ENCODE results near the gene MFSD6. TPM values are rescaled to one million over a fixed set of nuclear protein-coding genes. Genes with fewer than 3 reads are reported as not detected.
"Not testable (repeated sequence)": the region's sequence is repeated elsewhere in the genome, so short reads cannot be mapped to it uniquely, and the experiment has no call there.

The MFSD6 gene
- total RNA-seq, 2 experiments from 2014 or later = 30.1 to 35.4 TPM

GRCh38 chr2:190466819-190467446 lies 58.8 kb downstream of the MFSD6 start:
- Mint-ChIP-seq H3K4me1 (peaks cover 57% of the 10 kb centered on the region), H3K9me3 (ENCODE audit: low read depth) (no peaks in the 10 kb centered on the region), H3K27ac (no peak overlapping the region), H3K36me3 (ENCODE audit: low read depth) (peaks cover 32% of the 10 kb centered on the region), H3K4me3 (no peak overlapping the region), H3K27me3 (no peaks in the 10 kb centered on the region)
- POLR2A ChIA-PET = interaction anchor here (0.7 kb wide), 1 partner anchor 426 kb away, joined by 3 read pairs; no protein-coding TSS in a partner anchor
- intact Hi-C loops (cut with DNase I, micrococcal nuclease) = no loop called here
- CTCF ChIA-PET = interaction anchor here (0.6 to 0.7 kb wide), 2 partner anchors 13 to 21 kb away, joined by 3 to 4 read pairs; no protein-coding TSS in a partner anchor
- DNase-seq (no peak), ATAC-seq (no peak)

GRCh38 chr2:190467575-190468083 lies 59.5 kb downstream of the MFSD6 start:
- POLR2A ChIA-PET = no interaction called here
- no peak for ATAC-seq
- no peak for DNase-seq
- no peak overlapping the region for H3K27ac Mint-ChIP-seq
- no peaks in the 10 kb centered on the region for H3K27me3 Mint-ChIP-seq
- no peaks in the 10 kb centered on the region for H3K9me3 Mint-ChIP-seq (ENCODE audit: low read depth)
- CTCF ChIA-PET = interaction anchor here (0.6 to 1.2 kb wide), 4 partner anchors 12 to 31 kb away, joined by 3 to 4 read pairs (median 4); no protein-coding TSS in a partner anchor
- H3K4me3 Mint-ChIP-seq = no peak overlapping the region
- intact Hi-C loops (cut with DNase I, micrococcal nuclease) = no loop called here
- peaks cover 38% of the 10 kb centered on the region for H3K36me3 Mint-ChIP-seq (ENCODE audit: low read depth)
- peaks cover 55% of the 10 kb centered on the region for H3K4me1 Mint-ChIP-seq

GRCh38 chr2:190468354-190468753 lies 60.2 kb downstream of the MFSD6 start:
- DNase-seq; H3K4me3 Mint-ChIP-seq; intact Hi-C loops (cut with DNase I, micrococcal nuclease); POLR2A ChIA-PET; H3K27me3 Mint-ChIP-seq; ATAC-seq; H3K9me3 Mint-ChIP-seq (ENCODE audit: low read depth): not testable (repeated sequence)
- Mint-ChIP-seq H3K36me3 (ENCODE audit: low read depth) (peaks cover 41% of the 10 kb centered on the region), H3K4me1 (peaks cover 52% of the 10 kb centered on the region), H3K27ac (peak overlapping the region; percentile 72)
- CTCF ChIA-PET = interaction anchor here (1.2 kb wide), 1 partner anchor 31 kb away, joined by 4 read pairs; no protein-coding TSS in a partner anchor

- H3K27me3 Mint-ChIP-seq = no peaks in the 10 kb centered on the region
- H3K4me1 Mint-ChIP-seq = peaks cover 51% of the 10 kb centered on the region
- H3K36me3 Mint-ChIP-seq (ENCODE audit: low read depth) = peaks cover 46% of the 10 kb centered on the region
- intact Hi-C loops (cut with DNase I, micrococcal nuclease) = no loop called here
- POLR2A ChIA-PET = no interaction called here
- CTCF ChIA-PET = interaction anchor here (1.2 kb wide), 1 partner anchor 32 kb away, joined by 4 read pairs; no protein-coding TSS in a partner anchor
- DNase-seq (no peak), ATAC-seq (no peak)
- H3K27ac Mint-ChIP-seq = no peak overlapping the region
- no peaks in the 10 kb centered on the region for H3K9me3 Mint-ChIP-seq (ENCODE audit: low read depth)
- no peak overlapping the region for H3K4me3 Mint-ChIP-seq
Observed at GRCh38 chr2:190468814-190469569, 60.8 kb downstream of the MFSD6 start.

- H3K27me3 Mint-ChIP-seq = no peaks in the 10 kb centered on the region
- peaks cover 43% of the 10 kb centered on the region for H3K4me1 Mint-ChIP-seq
- intact Hi-C loops (cut with DNase I, micrococcal nuclease) = no loop called here
- no peak overlapping the region for H3K4me3 Mint-ChIP-seq
- CTCF ChIA-PET = interaction anchor here (0.5 to 1.6 kb wide), 5 partner anchors 10 to 785 kb away, joined by 3 to 7 read pairs (median 3); no protein-coding TSS in a partner anchor
- DNase-seq (no peak), ATAC-seq (no peak)
- POLR2A ChIA-PET = no interaction called here
- no peaks in the 10 kb centered on the region for H3K9me3 Mint-ChIP-seq (ENCODE audit: low read depth)
- no peak overlapping the region for H3K27ac Mint-ChIP-seq
- peaks cover 46% of the 10 kb centered on the region for H3K36me3 Mint-ChIP-seq (ENCODE audit: low read depth)
Observed at GRCh38 chr2:190469771-190470170, 61.6 kb downstream of the MFSD6 start.

- Mint-ChIP-seq H3K9me3 (ENCODE audit: low read depth) (no peaks in the 10 kb centered on the region), H3K27me3 (no peaks in the 10 kb centered on the region), H3K4me1 (peaks cover 38% of the 10 kb centered on the region), H3K4me3 (no peak overlapping the region), H3K27ac (no peak overlapping the region), H3K36me3 (ENCODE audit: low read depth) (peaks cover 46% of the 10 kb centered on the region)
- ChIA-PET CTCF (interaction anchor here (0.5 to 1.6 kb wide), 5 partner anchors 9 to 785 kb away, joined by 3 to 7 read pairs (median 3); no protein-coding TSS in a partner anchor), POLR2A (no interaction called here)
- ATAC-seq (no peak), DNase-seq (no peak)
- intact Hi-C loops (cut with DNase I, micrococcal nuclease) = no loop called here
Observed at GRCh38 chr2:190470256-190470826, 62.2 kb downstream of the MFSD6 start.

- no peak overlapping the region for H3K4me3 Mint-ChIP-seq
- peaks cover 9% of the 10 kb centered on the region for H3K36me3 Mint-ChIP-seq (ENCODE audit: low read depth)
- H3K4me1 Mint-ChIP-seq = peaks cover 5% of the 10 kb centered on the region
- H3K9me3 Mint-ChIP-seq (ENCODE audit: low read depth) = no peaks in the 10 kb centered on the region
- DNase-seq (no peak), ATAC-seq (no peak)
- ChIA-PET CTCF (interaction anchor here (0.6 to 1.2 kb wide), 2 partner anchors 55 to 121 kb away, joined by 3 read pairs; no protein-coding TSS in a partner anchor), POLR2A (interaction anchor here (0.6 kb wide), 1 partner anchor 698 kb away, joined by 3 read pairs; no protein-coding TSS in a partner anchor)
- intact Hi-C loops (cut with DNase I, micrococcal nuclease) = no loop called here
- H3K27ac Mint-ChIP-seq = no peak overlapping the region
- no peaks in the 10 kb centered on the region for H3K27me3 Mint-ChIP-seq
Observed at GRCh38 chr2:190477661-190478454, 69.7 kb downstream of the MFSD6 start.

- Mint-ChIP-seq H3K27ac (no peak overlapping the region), H3K4me1 (peaks cover 5% of the 10 kb centered on the region), H3K36me3 (ENCODE audit: low read depth) (peaks cover 7% of the 10 kb centered on the region), H3K9me3 (ENCODE audit: low read depth) (no peaks in the 10 kb centered on the region), H3K4me3 (no peak overlapping the region), H3K27me3 (no peaks in the 10 kb centered on the region)
- intact Hi-C loops (cut with DNase I, micrococcal nuclease) = no loop called here
- ATAC-seq (no peak), DNase-seq (no peak)
- POLR2A ChIA-PET = no interaction called here
- CTCF ChIA-PET = interaction anchor here (1.2 kb wide), 1 partner anchor 54 kb away, joined by 3 read pairs; no protein-coding TSS in a partner anchor
Observed at GRCh38 chr2:190478572-190479195, 70.5 kb downstream of the MFSD6 start.

- Mint-ChIP-seq H3K4me3 (no peak overlapping the region), H3K27me3 (no peaks in the 10 kb centered on the region), H3K4me1 (peaks cover 8% of the 10 kb centered on the region), H3K9me3 (ENCODE audit: low read depth) (no peaks in the 10 kb centered on the region), H3K36me3 (ENCODE audit: low read depth) (peaks cover 14% of the 10 kb centered on the region), H3K27ac (no peak overlapping the region)
- no peak for DNase-seq
- no peak for ATAC-seq
- intact Hi-C loops (cut with DNase I, micrococcal nuclease) = loop anchor here in 1 of 2 experiments (5.0 kb wide), 1 partner anchor 39 kb away; no protein-coding TSS in a partner anchor
- ChIA-PET POLR2A (interaction anchor here (0.7 kb wide), 1 partner anchor 165 kb away, joined by 5 read pairs; no protein-coding TSS in a partner anchor), CTCF (interaction anchor here (0.6 to 2.1 kb wide), 4 partner anchors 10 to 347 kb away, joined by 3 to 9 read pairs (median 3); no protein-coding TSS in a partner anchor)
Observed at GRCh38 chr2:190481339-190481738, 73.2 kb downstream of the MFSD6 start.

GRCh38 chr2:190482451-190482850 lies 74.3 kb downstream of the MFSD6 start:
- ChIA-PET CTCF (no interaction called here), POLR2A (no interaction called here)
- DNase-seq = no peak
- ATAC-seq = no peak
- Mint-ChIP-seq H3K36me3 (ENCODE audit: low read depth) (peaks cover 18% of the 10 kb centered on the region), H3K9me3 (ENCODE audit: low read depth) (no peaks in the 10 kb centered on the region), H3K27me3 (no peaks in the 10 kb centered on the region), H3K4me3 (no peak overlapping the region), H3K27ac (no peak overlapping the region), H3K4me1 (peaks cover 8% of the 10 kb centered on the region)
- intact Hi-C loops (cut with DNase I, micrococcal nuclease) = loop anchor here in 1 of 2 experiments (5.0 kb wide), 1 partner anchor 40 kb away; no protein-coding TSS in a partner anchor
